NCI-H526 (cell line): ENCODE measurements around the gene CERCAM.
A peak's percentile ranks its signal among the peaks of the same experiment; 100 is the strongest.
"Not testable (repeated sequence)": the region's sequence is repeated elsewhere in the genome, so short reads cannot be mapped to it uniquely, and the experiment has no call there.

ENCODE experiments used
- DNase-seq, 2 experiments: peaks; one replicate each; lab custom pipeline; 2025; lab: John Stamatoyannopoulos, UW

Gene CERCAM

GRCh38 chr9:128419061-128419925, 1.4 kb upstream of the CERCAM start:
- no peak for DNase-seq

GRCh38 chr9:128420060-128420650, 502 bp upstream of the CERCAM start:
- DNase-seq, result peak in 1 of 2 experiments; percentile 72

GRCh38 chr9:128421482-128421996, 882 bp downstream of the CERCAM start:
- no peak for DNase-seq

- DNase-seq, result not testable (repeated sequence)
Measured at GRCh38 chr9:128422022-128422782, 1.5 kb downstream of the CERCAM start.

GRCh38 chr9:128422783-128423150, 2.1 kb downstream of the CERCAM start:
- DNase-seq, result no peak

GRCh38 chr9:128423356-128423755, 2.7 kb downstream of the CERCAM start:
- DNase-seq, result not testable (repeated sequence)

- no peak for DNase-seq
Measured at GRCh38 chr9:128424268-128424780, 3.7 kb downstream of the CERCAM start.

GRCh38 chr9:128428644-128429512, 8.2 kb downstream of the CERCAM start:
- no peak for DNase-seq

GRCh38 chr9:128429513-128430086, 8.9 kb downstream of the CERCAM start:
- DNase-seq, result no peak

- no peak for DNase-seq
Measured at GRCh38 chr9:128431207-128431606, 10.6 kb downstream of the CERCAM start.

GRCh38 chr9:128434340-128434739, 13.7 kb downstream of the CERCAM start:
- no peak for DNase-seq

GRCh38 chr9:128435611-128436010, 15.0 kb downstream of the CERCAM start:
- no peak for DNase-seq

GRCh38 chr9:128438343-128439109, 17.9 kb downstream of the CERCAM start:
- DNase-seq, result peak; percentile 51 to 78

- DNase-seq, result no peak
Measured at GRCh38 chr9:128439273-128439672, 18.6 kb downstream of the CERCAM start.

- DNase-seq, result no peak
Measured at GRCh38 chr9:128442150-128442549, 21.5 kb downstream of the CERCAM start.

- not testable (repeated sequence) for DNase-seq
Measured at GRCh38 chr9:128446505-128446904, 25.8 kb downstream of the CERCAM start.

- no peak for DNase-seq
Measured at GRCh38 chr9:128448746-128449145, 28.1 kb downstream of the CERCAM start.

- DNase-seq, result no peak
Measured at GRCh38 chr9:128454991-128455390, 34.3 kb downstream of the CERCAM start.

- DNase-seq, result peak; percentile 89 to 97
Measured at GRCh38 chr9:128455849-128456612, 35.4 kb downstream of the CERCAM start, which contains the start of gene ODF2. Gene ODF2 (plus strand): TSS chr9:128456006. CDS start chr9:128456092, 86 bp downstream.
